Endothelial cell of umbilical vein (primary cell): ENCODE results near the gene TMEM164. TPM values are rescaled to one million over a fixed set of nuclear protein-coding genes. Genes with fewer than 3 reads are reported as not detected.

Experiments
- BruUV-seq: library from RNA; stranded (reverse); fragments of 400-500 nt; replicated peaks from 2 replicates; lab custom pipeline; 2021; lab: Mats Ljungman, UMichigan
- CTCF ChIA-PET: fragments of 300-600, 350-600 bp; sonication (Branson Sonifier 250); formaldehyde crosslinking; loops from one replicate; lab custom pipeline; 2021; ENCODE audit warnings: antibody characterized with exemption, inconsistent platforms; lab: Charles Lee
- POLR2A ChIA-PET: fragments of 300-600, 350-600 bp; sonication (Branson Sonifier 250); formaldehyde crosslinking; loops from one replicate; lab custom pipeline; 2021; ENCODE audit warnings: antibody characterized with exemption, inconsistent platforms; lab: Charles Lee
- DNase-seq: peaks from one replicate; pipeline ENCODE4 v3.0.0-alpha.2; 2011; ENCODE audit warnings: low read depth, low spot score
- FAIRE-seq: peaks from 2 replicates; lab custom pipeline; 2011; peaks lifted over from hg19 to GRCh38; lab: Jason Lieb, UNC
- H2AFZ ChIP-seq: 2 replicates; pipeline ENCODE4 v1.6.0; 2012; ENCODE audit warnings: low read depth, low read length, control low read depth, inconsistent platforms
- H3K27ac ChIP-seq: 2 replicates; pipeline ENCODE4 v1.5.1; 2011; ENCODE audit warnings: low read depth, mild to moderate bottlenecking, control low read depth, low read length, moderate library complexity; ENCODE audit not compliant: insufficient read depth
- H3K27me3 ChIP-seq, 2 experiments: 2 replicates each; pipeline versions ENCODE4 v1.6.0 to v1.6.1; 2011; ENCODE audit warnings: low read length in 2 of 2, mixed read lengths in 1 of 2; ENCODE audit not compliant: control insufficient read depth in 2 of 2, insufficient read depth in 2 of 2
- H3K36me3 ChIP-seq, 2 experiments: 2 replicates in 1 of 2; 3 replicates in 1 of 2; pipeline ENCODE4 v1.5.1; 2011; ENCODE audit warnings: low read length in 2 of 2, mild to moderate bottlenecking in 1 of 2, moderate library complexity in 1 of 2; ENCODE audit not compliant: control insufficient read depth in 2 of 2, insufficient read depth in 2 of 2; ENCODE audit errors: extremely low read depth in 1 of 2
- H3K4me1 ChIP-seq: 3 replicates; pipeline ENCODE4 v1.5.1; 2011; ENCODE audit warnings: mild to moderate bottlenecking, low read length; ENCODE audit not compliant: control insufficient read depth, insufficient read depth; ENCODE audit errors: extremely low read depth
- H3K4me2 ChIP-seq: 2 replicates; pipeline ENCODE4 v1.6.1; 2011; ENCODE audit warnings: low read length, control low read depth, mixed read lengths; ENCODE audit not compliant: insufficient read depth
- H3K4me3 ChIP-seq, 3 experiments: fragments of 200-600 bp in 1 of 3; sonication (generic), shearing (Covaris generic) in 1 of 3; replicated peaks in 1 of 3; 2 replicates each; pipeline ENCODE4 v1.5.1; 2011 to 2016; ENCODE audit warnings: control low read depth in 3 of 3, low read length in 3 of 3, mild to moderate bottlenecking in 2 of 3, inconsistent platforms in 1 of 3, low read depth in 1 of 3, moderate library complexity in 1 of 3; ENCODE audit not compliant: insufficient read depth in 1 of 3
- H3K79me2 ChIP-seq: 2 replicates; pipeline ENCODE4 v1.6.0; 2012; ENCODE audit warnings: low read length, inconsistent platforms; ENCODE audit not compliant: control insufficient read depth, insufficient read depth
- H3K9ac ChIP-seq: replicated peaks from 2 replicates; pipeline ENCODE3; 2011; ENCODE audit warnings: low read length, control low read depth; ENCODE audit not compliant: insufficient read depth; ENCODE audit errors: extremely low read depth
- H3K9me1 ChIP-seq: replicated peaks from 3 replicates; pipeline ENCODE4 v1.6.0; 2011; ENCODE audit warnings: mild to moderate bottlenecking, low read length; ENCODE audit not compliant: control insufficient read depth, insufficient read depth; ENCODE audit errors: extremely low read depth
- H3K9me3 ChIP-seq: replicated peaks from 2 replicates; pipeline ENCODE4 v1.5.1; 2012; ENCODE audit warnings: low read length, inconsistent platforms; ENCODE audit not compliant: control insufficient read depth, insufficient read depth
- H4K20me1 ChIP-seq: replicated peaks from 2 replicates; pipeline ENCODE3; 2011; ENCODE audit warnings: mild to moderate bottlenecking, low read length; ENCODE audit not compliant: control insufficient read depth, insufficient read depth; ENCODE audit errors: extremely low read depth
- CTCF ChIP-seq, 2 donors: IDR thresholded peaks; 1 replicate in 1 of 2; 2 replicates in 1 of 2; pipeline ENCODE4 v1.5.1; 2011; ENCODE audit warnings: low read length in 2 of 2, mild to moderate bottlenecking in 2 of 2, moderate library complexity in 2 of 2, control low read depth in 1 of 2, inconsistent platforms in 1 of 2, low read depth in 1 of 2; ENCODE audit not compliant: insufficient read depth in 1 of 2; ENCODE audit errors: extremely low read depth in 1 of 2
- EZH2 ChIP-seq: IDR thresholded peaks from 2 replicates; pipeline ENCODE4 v1.6.1; 2012; ENCODE audit warnings: borderline replicate concordance, low read depth, mild to moderate bottlenecking, moderate library complexity, low read length, inconsistent platforms; ENCODE audit not compliant: severe bottlenecking
- FOS ChIP-seq: IDR thresholded peaks from 2 replicates; pipeline ENCODE4 v1.6.1; 2011; ENCODE audit warnings: mild to moderate bottlenecking, low read length, moderate library complexity, borderline replicate concordance; ENCODE audit not compliant: insufficient read depth
- GATA2 ChIP-seq: IDR thresholded peaks from 2 replicates; pipeline ENCODE4 v1.7.0; 2011; ENCODE audit warnings: low read depth, mild to moderate bottlenecking, moderate library complexity, mixed read lengths, low read length; ENCODE audit not compliant: insufficient read length, insufficient read depth
- JUN ChIP-seq: IDR thresholded peaks from 2 replicates; pipeline ENCODE4 v1.6.1; 2011; ENCODE audit warnings: borderline replicate concordance, low read depth; ENCODE audit not compliant: insufficient read length, insufficient read depth
- MYC ChIP-seq: IDR thresholded peaks from one replicate; pipeline ENCODE4 v1.6.1; 2011; ENCODE audit warnings: mild to moderate bottlenecking, low read depth, low read length
- POLR2A ChIP-seq: IDR thresholded peaks from 2 replicates; pipeline ENCODE4 v1.6.1; 2012; ENCODE audit warnings: low read depth, mild to moderate bottlenecking, control low read depth, low read length
- POLR2AphosphoS5 ChIP-seq: IDR thresholded peaks from 2 replicates; pipeline ENCODE4 v1.6.1; 2012; ENCODE audit warnings: low read depth, mild to moderate bottlenecking, control low read depth, low read length, moderate library complexity; ENCODE audit not compliant: insufficient read depth
- dilution Hi-C: fragments of 300-500 bp; cut with MboI; formaldehyde crosslinking; loops from one replicate; pipeline ENCODE4 v1.15.0; 2019; ENCODE audit warnings: low sequenced_read_pairs; ENCODE audit not compliant: extremely low pct_ligation_motif_present
- intact Hi-C: fragments of 100-400 bp; cut with micrococcal nuclease; formaldehyde crosslinking; loops from one replicate; pipeline ENCODE4 v1.10.0; 2022
- polyA plus RNA-seq, 4 experiments: library from polyadenylated mRNA; depleted of rRNA in 3 of 4; stranded (reverse) in 3 of 4; unstranded in 1 of 4; fragments of >200 nt; gene quantifications; 2 replicates each; pipeline versions ENCODE4 v1.2.1 to v1.2.3, GENCODE V29; 2011 to 2012; ENCODE audit warnings: missing spikeins in 1 of 4
- total RNA-seq: library from RNA; stranded (reverse); gene quantifications from 2 replicates; pipeline ENCODE4 v1.2.3, GENCODE V29; 2021
- TF ChIP-seq, protein P1 (sequence below): IDR thresholded peaks from 2 replicates; pipeline ENCODE4 v1.6.1; 2011; ENCODE audit not compliant: insufficient read depth, insufficient read length

Gene TMEM164
- total and polyA plus RNA-seq, 2 donors (not counting 3 experiments of a cell fraction or from before 2014, with no cell fraction given) = 12.8 to 22.2 TPM

GRCh38 chrX:110161361-110161686 lies 158.4 kb downstream of the TMEM164 start:
- Histone ChIP-seq H2AFZ (no peak overlapping the region), H3K4me2 (no peak overlapping the region), H3K79me2 (no peaks in the 10 kb centered on the region), H3K27ac (peak overlapping the region; percentile 28), H3K27me3 (no peaks in the 10 kb centered on the region), H3K9me3 (no peaks in the 10 kb centered on the region), H3K9ac (no peak overlapping the region), H3K9me1 (no peaks in the 10 kb centered on the region), H4K20me1 (no peaks in the 10 kb centered on the region), H3K4me3 (no peak overlapping the region), H3K4me1 (peaks cover 10% of the 10 kb centered on the region), H3K36me3 (no peaks in the 10 kb centered on the region)
- ChIA-PET CTCF (interaction anchor here (0.7 to 10.2 kb wide), 19 partner anchors 12 to 262 kb away, joined by 3 to 286 read pairs (median 6); no protein-coding TSS in a partner anchor), POLR2A (no interaction called here)
- FAIRE-seq (no peak), DNase-seq (no peak)
- intact Hi-C loops = loop anchor here (2.0 kb wide), 1 partner anchor 155 kb away; no protein-coding TSS in a partner anchor
- TF ChIP-seq EZH2 (no peak), JUN (no peak), POLR2AphosphoS5 (no peak), POLR2A (no peak), FOS (no peak), GATA2 (no peak), MYC (no peak), CTCF (IDR thresholded peaks at IDR 0.05; ENCODE audit: extremely low read depth in 1 of 2, insufficient read depth in 1 of 2, low read depth in 1 of 2, low read length in 2 of 2) (no peak)
- TF ChIP-seq, protein P1, sequence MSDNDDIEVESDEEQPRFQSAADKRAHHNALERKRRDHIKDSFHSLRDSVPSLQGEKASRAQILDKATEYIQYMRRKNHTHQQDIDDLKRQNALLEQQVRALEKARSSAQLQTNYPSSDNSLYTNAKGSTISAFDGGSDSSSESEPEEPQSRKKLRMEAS = no peak
- dilution Hi-C loops = no loop called here
- no TSS peak for BruUV-seq
